GM23248 (cell line): ENCODE data around the gene MAP3K20.

ENCODE experiments used
- EZH2 ChIP-seq: fragments of 200-600 bp; sonication (generic); IDR thresholded peaks from 2 replicates; pipeline ENCODE4 v1.6.1; 2018; ENCODE audit warnings: antibody characterized with exemption, mild to moderate bottlenecking; ENCODE audit not compliant: insufficient read depth, poor library complexity, severe bottlenecking
- EZH2phosphoT487 ChIP-seq: fragments of 200-600 bp; sonication (generic); IDR thresholded peaks from 2 replicates; pipeline ENCODE4 v1.6.1; 2018; ENCODE audit warnings: antibody characterized with exemption, moderate library complexity, mild to moderate bottlenecking, low read depth; ENCODE audit not compliant: insufficient read depth

DNA sequence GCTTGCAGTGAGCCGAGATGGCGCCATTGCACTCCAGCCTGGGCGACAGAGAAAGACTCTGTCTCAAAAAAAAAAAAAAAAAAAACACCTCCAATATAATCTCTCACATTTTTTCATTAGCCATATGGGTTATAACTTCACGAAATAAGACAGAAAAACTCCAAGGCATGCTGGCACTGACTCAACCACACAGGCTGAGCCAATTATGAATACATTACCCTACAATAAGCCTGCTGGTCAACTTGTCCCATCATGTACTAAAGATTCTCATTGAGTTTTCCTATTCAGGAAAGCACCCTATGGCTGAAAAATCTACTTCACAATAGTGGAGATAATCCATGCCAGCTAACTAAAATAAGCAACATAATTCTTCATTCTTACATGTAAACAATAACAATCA, 12.8 kb upstream of the MAP3K20 start:
- TF ChIP-seq EZH2 (no peak), EZH2phosphoT487 (no peak)
